Parathyroid adenoma (tissue), 2 donors: ENCODE measurements around the gene C1GALT1.

Experiments
- H2AFZ ChIP-seq: fragments of 300-600 bp; sonication (generic); one replicate; pipeline ENCODE4 v1.7.0; 2017; ENCODE audit warnings: antibody characterized with exemption, mild to moderate bottlenecking
- H3K27ac ChIP-seq: fragments of 300-600 bp; sonication (generic); one replicate; pipeline ENCODE4 v1.7.0; 2017
- H3K27me3 ChIP-seq: fragments of 300-600 bp; sonication (generic); one replicate; pipeline ENCODE4 v1.7.0; 2017; ENCODE audit warnings: low read length; ENCODE audit not compliant: control insufficient read depth, insufficient read depth
- H3K36me3 ChIP-seq: fragments of 300-600 bp; sonication (generic); one replicate; pipeline ENCODE4 v1.7.0; 2017; ENCODE audit warnings: low read length; ENCODE audit not compliant: control insufficient read depth, insufficient read depth
- H3K4me1 ChIP-seq: fragments of 300-600 bp; sonication (generic); one replicate; pipeline ENCODE4 v1.7.0; 2017; ENCODE audit warnings: control low read depth
- H3K4me2 ChIP-seq: fragments of 300-600 bp; sonication (generic); one replicate; pipeline ENCODE4 v1.7.0; 2017; ENCODE audit warnings: low read length
- H3K4me3 ChIP-seq: fragments of 300-600 bp; sonication (generic); one replicate; pipeline ENCODE4 v1.7.0; 2017; ENCODE audit warnings: low read depth, low read length
- H3K79me2 ChIP-seq: fragments of 300-600 bp; sonication (generic); one replicate; pipeline ENCODE4 v1.7.0; 2017; ENCODE audit warnings: control low read depth
- H3K9ac ChIP-seq: fragments of 300-600 bp; sonication (generic); one replicate; pipeline ENCODE4 v1.7.0; 2017; ENCODE audit warnings: mild to moderate bottlenecking
- H3K9me3 ChIP-seq: fragments of 300-600 bp; sonication (generic); one replicate; pipeline ENCODE4 v1.7.0; 2017; ENCODE audit warnings: low read length; ENCODE audit not compliant: control insufficient read depth
- TF ChIP-seq, protein P1 (sequence below): fragments of 300-600 bp; sonication (generic); IDR thresholded peaks from one replicate; pipeline ENCODE4 v1.7.0; 2017; ENCODE audit warnings: antibody characterized with exemption, mild to moderate bottlenecking
- donor health status: primary hyperparathyroidism.

Gene C1GALT1

GRCh38 chr7:7169296-7169695 lies 13.0 kb upstream of the C1GALT1 start:
- Histone ChIP-seq H3K4me1 (peaks cover 10% of the 10 kb centered on the region), H3K27me3 (no peaks in the 10 kb centered on the region)
- TF ChIP-seq, protein P1, sequence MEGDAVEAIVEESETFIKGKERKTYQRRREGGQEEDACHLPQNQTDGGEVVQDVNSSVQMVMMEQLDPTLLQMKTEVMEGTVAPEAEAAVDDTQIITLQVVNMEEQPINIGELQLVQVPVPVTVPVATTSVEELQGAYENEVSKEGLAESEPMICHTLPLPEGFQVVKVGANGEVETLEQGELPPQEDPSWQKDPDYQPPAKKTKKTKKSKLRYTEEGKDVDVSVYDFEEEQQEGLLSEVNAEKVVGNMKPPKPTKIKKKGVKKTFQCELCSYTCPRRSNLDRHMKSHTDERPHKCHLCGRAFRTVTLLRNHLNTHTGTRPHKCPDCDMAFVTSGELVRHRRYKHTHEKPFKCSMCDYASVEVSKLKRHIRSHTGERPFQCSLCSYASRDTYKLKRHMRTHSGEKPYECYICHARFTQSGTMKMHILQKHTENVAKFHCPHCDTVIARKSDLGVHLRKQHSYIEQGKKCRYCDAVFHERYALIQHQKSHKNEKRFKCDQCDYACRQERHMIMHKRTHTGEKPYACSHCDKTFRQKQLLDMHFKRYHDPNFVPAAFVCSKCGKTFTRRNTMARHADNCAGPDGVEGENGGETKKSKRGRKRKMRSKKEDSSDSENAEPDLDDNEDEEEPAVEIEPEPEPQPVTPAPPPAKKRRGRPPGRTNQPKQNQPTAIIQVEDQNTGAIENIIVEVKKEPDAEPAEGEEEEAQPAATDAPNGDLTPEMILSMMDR = no peak

GRCh38 chr7:7173956-7174632 lies 8.2 kb upstream of the C1GALT1 start:
- Histone ChIP-seq H3K27me3 (no peaks in the 10 kb centered on the region), H3K9me3 (no peaks in the 10 kb centered on the region)
- TF ChIP-seq, protein P1 = no peak

More at GRCh38 chr7:7169296-7169695, 13.0 kb upstream of the C1GALT1 start:
- H3K4me2 ChIP-seq = no peak overlapping the region
- no peak overlapping the region for H2AFZ ChIP-seq
- H3K36me3 ChIP-seq = no peaks in the 10 kb centered on the region
- no peaks in the 10 kb centered on the region for H3K79me2 ChIP-seq
- no peak overlapping the region for H3K4me3 ChIP-seq
- H3K9ac ChIP-seq = no peak overlapping the region
- H3K27ac ChIP-seq = no peak overlapping the region
- H3K9me3 ChIP-seq = no peaks in the 10 kb centered on the region

GRCh38 chr7:7175075-7175695 lies 7.2 kb upstream of the C1GALT1 start:
- Histone ChIP-seq H3K27ac (no peak overlapping the region), H3K27me3 (no peaks in the 10 kb centered on the region), H3K4me3 (no peak overlapping the region), H3K9ac (no peak overlapping the region), H3K79me2 (no peaks in the 10 kb centered on the region), H3K9me3 (no peaks in the 10 kb centered on the region), H2AFZ (no peak overlapping the region), H3K36me3 (no peaks in the 10 kb centered on the region), H3K4me2 (no peak overlapping the region), H3K4me1 (peaks cover 4% of the 10 kb centered on the region)
- TF ChIP-seq, protein P1 = no peak

More at GRCh38 chr7:7173956-7174632, 8.2 kb upstream of the C1GALT1 start:
- Histone ChIP-seq H3K4me2 (no peak overlapping the region), H3K4me3 (no peak overlapping the region), H2AFZ (no peak overlapping the region), H3K79me2 (no peaks in the 10 kb centered on the region), H3K36me3 (no peaks in the 10 kb centered on the region), H3K4me1 (peaks cover 4% of the 10 kb centered on the region), H3K9ac (no peak overlapping the region), H3K27ac (no peak overlapping the region)

DNA sequence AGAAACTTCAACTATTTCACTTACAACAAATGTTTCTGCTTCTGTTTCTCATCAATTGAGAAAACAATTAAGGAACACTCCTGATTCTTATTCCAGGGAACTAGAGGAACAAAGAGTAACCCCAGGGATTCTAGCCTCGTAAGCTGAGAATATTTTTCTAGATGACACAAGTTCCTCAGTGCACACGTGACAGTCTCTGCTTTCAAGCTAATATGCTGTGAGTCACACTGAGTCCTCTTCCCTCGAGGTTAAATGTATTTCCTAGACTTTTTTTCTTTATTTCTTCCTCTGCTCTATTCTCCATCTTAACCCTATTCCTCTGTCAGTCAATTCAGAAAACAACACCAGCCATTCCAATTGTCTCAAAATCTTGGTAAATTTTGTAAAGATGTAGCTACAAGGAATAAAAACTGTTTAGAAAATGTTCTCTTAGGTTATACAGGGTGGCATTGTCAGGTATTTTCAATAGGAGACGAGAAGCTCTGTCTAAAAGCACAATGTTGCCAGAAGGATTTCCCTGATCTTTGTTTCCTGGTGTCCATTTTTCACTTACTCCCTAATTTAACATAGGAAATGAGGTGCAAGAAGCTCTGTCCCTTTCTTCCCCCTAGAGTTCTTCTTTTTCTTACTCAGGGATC lies 5.8 kb upstream of the C1GALT1 start:
- H3K4me2 ChIP-seq = no peak overlapping the region
- H3K79me2 ChIP-seq = no peaks in the 10 kb centered on the region
- no peaks in the 10 kb centered on the region for H3K9me3 ChIP-seq
- TF ChIP-seq, protein P1 = no peak
- H3K9ac ChIP-seq = no peak overlapping the region
- peak overlapping the region; percentile 30 for H2AFZ ChIP-seq
- no peaks in the 10 kb centered on the region for H3K27me3 ChIP-seq
- no peak overlapping the region for H3K27ac ChIP-seq
- peaks cover 4% of the 10 kb centered on the region for H3K4me1 ChIP-seq
- H3K36me3 ChIP-seq = no peaks in the 10 kb centered on the region
- H3K4me3 ChIP-seq = no peak overlapping the region
